Measurements from ENCODE around the gene WBP1L. TPM values are rescaled to one million over a fixed set of nuclear protein-coding genes. Genes with fewer than 3 reads are reported as not detected.
"Not testable (repeated sequence)": the region's sequence is repeated elsewhere in the genome, so short reads cannot be mapped to it uniquely, and the experiment has no call there.

The WBP1L gene
- polyA plus RNA-seq, 3 donors from 2014 or later: 34.1 to 53.1 (median 35.2) TPM

GRCh38 chr10:102713814-102714620 lies 29.7 kb upstream of the WBP1L start, which contains the start of gene ARL3:
Gene ARL3, minus strand, starts transcription at chr10:102714397. Its CDS starts 122 bp downstream, at chr10:102714275.
- peaks cover 24 to 29% of the 10 kb centered on the region in 2 donors for H3K4me1 Mint-ChIP-seq
- H3K9me3 Mint-ChIP-seq: no peaks in the 10 kb centered on the region
- peak within 1 kb of the TSS; percentile 57 to 93 (median 87) for H3K27ac Mint-ChIP-seq
- peaks cover 0 to 3% (median 0%) of the 10 kb centered on the region in 3 donors for H3K36me3 Mint-ChIP-seq
- H3K27me3 Mint-ChIP-seq (ENCODE audit: low read depth in 3 of 3): peaks cover 1 to 6% (median 5%) of the 10 kb centered on the region in 3 donors
- peak within 1 kb of the TSS; percentile 86 to 97 (median 91) for H3K4me3 Mint-ChIP-seq
- peak; percentile 89 to 91 (median 89) for DNase-seq

- Mint-ChIP-seq H3K9me3 (no peaks in the 10 kb centered on the region), H3K27ac (peak within 1 kb of the TSS; percentile 57 to 93 (median 87)), H3K4me3 (peak within 1 kb of the TSS; percentile 86 to 97 (median 91)), H3K27me3 (ENCODE audit: low read depth in 3 of 3) (peaks cover 1 to 6% (median 5%) of the 10 kb centered on the region in 3 donors), H3K36me3 (peaks cover 0 to 6% (median 4%) of the 10 kb centered on the region in 3 donors), H3K4me1 (peaks cover 24 to 29% of the 10 kb centered on the region in 2 donors)
- no peak for DNase-seq
These were observed 28.9 kb upstream of the WBP1L start, which contains the start of gene SFXN2 for GRCh38 chr10:102714621-102715455. Gene SFXN2, plus strand, starts transcription at chr10:102714636. Its CDS starts 12,001 bp downstream, at chr10:102726637.

DNA sequence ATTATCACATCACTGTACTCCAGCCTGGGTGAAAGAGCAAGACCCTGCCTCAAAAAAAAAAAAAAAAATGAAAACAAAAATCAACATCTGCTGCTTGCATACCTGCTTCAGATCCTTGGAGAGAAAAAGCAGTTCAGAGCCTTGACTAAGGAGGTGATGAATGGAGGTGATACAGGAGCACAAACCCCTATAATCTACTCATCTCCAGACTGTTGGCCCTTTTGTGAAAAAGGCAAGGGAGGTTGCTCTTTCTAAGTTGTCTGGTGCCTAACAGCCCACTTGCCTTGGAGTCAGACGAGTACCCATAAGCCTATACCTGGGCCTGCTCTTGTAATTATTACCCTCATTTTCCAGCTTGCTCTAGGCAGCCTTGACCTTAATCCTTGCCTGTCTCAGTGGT lies 27.9 kb upstream of the WBP1L start:
- no peak for DNase-seq
- Mint-ChIP-seq H3K27ac (peak overlapping the region in 3 of 6 donors; percentile 4 to 23 (median 15)), H3K27me3 (ENCODE audit: low read depth in 3 of 3) (peaks cover 1 to 6% (median 3%) of the 10 kb centered on the region in 3 donors), H3K4me1 (peaks cover 24% of the 10 kb centered on the region in 2 donors), H3K9me3 (no peaks in the 10 kb centered on the region), H3K36me3 (peaks cover 0 to 6% (median 4%) of the 10 kb centered on the region in 3 donors), H3K4me3 (peak overlapping the region; percentile 32 to 86 (median 59))

DNA sequence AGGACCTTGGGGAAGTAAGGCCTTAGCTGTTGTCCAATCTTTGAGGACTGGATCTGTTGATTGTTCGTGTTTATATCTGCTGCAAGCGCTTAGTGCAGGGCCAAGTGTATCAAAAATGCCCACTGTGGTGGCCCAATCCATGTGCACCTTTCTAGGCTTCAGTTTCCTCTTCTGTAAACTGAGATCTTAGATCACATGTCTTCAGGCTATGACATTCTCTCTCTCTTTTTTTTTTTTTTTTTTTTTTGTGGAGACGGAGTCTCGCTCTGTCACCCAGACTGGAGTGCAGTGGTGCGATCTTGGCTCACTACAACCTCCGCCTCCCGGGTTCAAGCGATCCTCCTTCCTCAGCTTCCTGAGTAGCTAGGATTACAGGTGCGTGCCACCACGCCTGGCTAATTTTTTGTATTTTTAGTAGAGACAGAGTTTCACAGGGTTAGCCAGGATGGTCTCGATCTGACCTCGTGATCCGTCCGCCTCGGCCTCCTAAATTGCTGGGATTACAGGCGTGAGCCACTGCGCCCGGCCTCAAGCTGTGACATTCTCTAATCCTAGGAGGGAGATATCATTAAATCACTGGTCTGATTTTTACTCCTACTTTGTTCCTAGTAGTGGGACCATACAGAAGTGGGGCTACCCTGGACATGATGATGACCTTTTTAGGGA lies 26.7 kb upstream of the WBP1L start:
- H3K4me3 Mint-ChIP-seq; H3K9me3 Mint-ChIP-seq; DNase-seq; H3K27me3 Mint-ChIP-seq (ENCODE audit: low read depth in 3 of 3); H3K36me3 Mint-ChIP-seq: not testable (repeated sequence)
- Mint-ChIP-seq H3K4me1 (peaks cover 23 to 24% of the 10 kb centered on the region in 2 donors), H3K27ac (peak overlapping the region in 1 of 6 donors; percentile 11)

GRCh38 chr10:102718220-102718619 lies 25.5 kb upstream of the WBP1L start:
- H3K4me3 Mint-ChIP-seq: no peak overlapping the region
- peaks cover 1 to 3% (median 1%) of the 10 kb centered on the region in 3 donors for H3K27me3 Mint-ChIP-seq (ENCODE audit: low read depth in 3 of 3)
- DNase-seq: no peak
- peaks cover 0 to 6% (median 4%) of the 10 kb centered on the region in 3 donors for H3K36me3 Mint-ChIP-seq
- H3K27ac Mint-ChIP-seq: no peak overlapping the region
- peaks cover 13 to 18% of the 10 kb centered on the region in 2 donors for H3K4me1 Mint-ChIP-seq
- H3K9me3 Mint-ChIP-seq: no peaks in the 10 kb centered on the region

DNA sequence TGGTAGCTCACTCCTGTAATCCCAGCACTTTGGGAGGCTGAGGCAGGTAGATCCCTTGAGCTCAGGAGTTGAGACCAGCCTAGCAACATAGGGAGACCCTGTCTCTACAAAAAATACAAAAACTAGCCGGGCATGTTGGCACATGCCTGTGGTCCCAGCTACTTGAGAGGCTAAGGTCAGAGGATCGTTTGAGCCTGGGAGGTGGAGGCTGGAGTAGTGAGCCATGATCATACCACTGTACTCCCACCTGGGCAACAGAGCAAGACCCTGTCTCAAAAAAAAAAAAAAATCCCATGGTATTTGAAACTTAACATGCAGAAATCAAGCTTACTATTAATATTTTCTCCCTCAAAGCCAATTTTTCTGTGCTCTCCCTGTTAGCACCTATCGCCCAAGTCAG lies 23.4 kb upstream of the WBP1L start:
- H3K27me3 Mint-ChIP-seq (ENCODE audit: low read depth in 3 of 3): peaks cover 0 to 1% (median 0%) of the 10 kb centered on the region in 3 donors
- peaks cover 7 to 8% of the 10 kb centered on the region in 2 donors for H3K4me1 Mint-ChIP-seq
- no peak overlapping the region for H3K27ac Mint-ChIP-seq
- H3K9me3 Mint-ChIP-seq: no peaks in the 10 kb centered on the region
- peaks cover 5 to 11% (median 10%) of the 10 kb centered on the region in 3 donors for H3K36me3 Mint-ChIP-seq
- H3K4me3 Mint-ChIP-seq: no peak overlapping the region
- no peak for DNase-seq

DNA sequence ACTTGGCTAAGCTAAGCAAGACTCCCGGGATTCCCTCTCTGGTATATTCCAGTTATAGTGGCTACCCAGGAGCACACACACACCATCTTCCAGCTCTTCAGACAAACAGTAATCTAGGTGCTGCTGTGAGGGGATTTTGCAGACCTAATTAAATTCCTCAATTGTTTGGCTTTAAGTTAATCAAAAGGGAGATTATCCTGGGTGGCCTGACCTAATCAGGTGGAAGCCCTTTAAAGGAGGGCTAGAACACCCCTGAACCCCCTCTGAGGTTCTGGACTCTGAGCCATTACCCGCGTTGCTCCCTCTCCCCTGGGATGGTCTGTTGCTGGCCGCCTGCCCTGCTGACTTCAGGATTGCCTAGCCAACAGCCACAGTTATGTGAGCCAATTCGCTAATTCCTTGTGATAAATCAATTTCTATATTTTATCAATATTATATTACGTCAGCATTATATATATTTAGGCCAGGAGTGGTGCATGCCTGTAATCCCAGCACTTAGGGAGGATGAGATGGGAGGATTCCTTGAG lies 22.9 kb upstream of the WBP1L start:
- H3K36me3 Mint-ChIP-seq: peaks cover 5 to 11% (median 10%) of the 10 kb centered on the region in 3 donors
- H3K4me1 Mint-ChIP-seq: peaks cover 5 to 6% of the 10 kb centered on the region in 2 donors
- H3K27ac Mint-ChIP-seq: no peak overlapping the region
- H3K9me3 Mint-ChIP-seq: no peaks in the 10 kb centered on the region
- H3K4me3 Mint-ChIP-seq: no peak overlapping the region
- DNase-seq: no peak
- H3K27me3 Mint-ChIP-seq (ENCODE audit: low read depth in 3 of 3): peaks cover 0 to 1% (median 0%) of the 10 kb centered on the region in 3 donors

GRCh38 chr10:102721954-102722353 lies 21.8 kb upstream of the WBP1L start:
- no peak overlapping the region for H3K4me3 Mint-ChIP-seq
- no peaks in the 10 kb centered on the region for H3K4me1 Mint-ChIP-seq
- H3K36me3 Mint-ChIP-seq: peaks cover 5 to 18% (median 10%) of the 10 kb centered on the region in 3 donors
- no peak for DNase-seq
- peaks cover 0 to 1% (median 0%) of the 10 kb centered on the region in 3 donors for H3K27me3 Mint-ChIP-seq (ENCODE audit: low read depth in 3 of 3)
- H3K9me3 Mint-ChIP-seq: no peaks in the 10 kb centered on the region
- no peak overlapping the region for H3K27ac Mint-ChIP-seq

GRCh38 chr10:102723989-102724388 lies 19.8 kb upstream of the WBP1L start:
- Mint-ChIP-seq H3K4me3 (no peak overlapping the region), H3K36me3 (peaks cover 5 to 27% (median 10%) of the 10 kb centered on the region in 3 donors), H3K27me3 (ENCODE audit: low read depth in 3 of 3) (peaks cover 0 to 4% (median 2%) of the 10 kb centered on the region in 3 donors), H3K4me1 (peaks cover 5 to 7% of the 10 kb centered on the region in 2 donors), H3K27ac (no peak overlapping the region), H3K9me3 (no peaks in the 10 kb centered on the region)
- DNase-seq: no peak

DNA sequence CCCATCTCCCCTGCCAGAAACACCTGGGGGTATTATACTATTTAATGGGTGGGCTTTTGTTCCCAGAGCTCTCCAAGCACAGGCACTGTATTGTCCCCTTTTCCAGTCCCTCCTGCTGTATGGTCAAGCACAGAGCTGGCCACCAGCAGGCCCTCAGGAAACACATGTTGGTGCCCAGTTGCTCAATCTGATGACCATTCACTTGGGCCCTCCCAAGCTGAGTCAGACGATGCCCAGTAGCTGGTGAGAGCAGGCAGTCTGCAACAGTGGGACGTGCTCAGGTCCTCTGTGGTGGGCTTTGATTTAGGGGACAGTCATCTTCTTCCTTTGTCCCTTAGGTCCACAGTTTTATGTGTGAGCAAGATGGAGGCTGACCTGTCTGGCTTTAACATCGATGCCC lies 17.5 kb upstream of the WBP1L start:
- peak overlapping the region in 1 of 6 donors; percentile 49 for H3K27ac Mint-ChIP-seq

GRCh38 chr10:102727037-102727818 lies 16.5 kb upstream of the WBP1L start:
- DNase-seq: no peak
- Mint-ChIP-seq H3K27ac (peak overlapping the region in 1 of 6 donors; percentile 67), H3K27me3 (ENCODE audit: low read depth in 3 of 3) (peaks cover 0 to 4% (median 2%) of the 10 kb centered on the region in 3 donors), H3K4me3 (no peak overlapping the region), H3K36me3 (peaks cover 5 to 29% (median 6%) of the 10 kb centered on the region in 3 donors), H3K4me1 (peaks cover 15 to 18% of the 10 kb centered on the region in 2 donors), H3K9me3 (no peaks in the 10 kb centered on the region)

More for the DNA sequence above, 17.5 kb upstream of the WBP1L start:
- Mint-ChIP-seq H3K4me1 (peaks cover 15 to 18% of the 10 kb centered on the region in 2 donors), H3K9me3 (no peaks in the 10 kb centered on the region), H3K27me3 (ENCODE audit: low read depth in 3 of 3) (peaks cover 0 to 4% (median 2%) of the 10 kb centered on the region in 3 donors), H3K36me3 (peaks cover 5 to 24% (median 6%) of the 10 kb centered on the region in 3 donors), H3K4me3 (no peak overlapping the region)
- no peak for DNase-seq

Measured in immature natural killer cell (primary cell).